GM21447 (cell line): ENCODE measurements around the gene LRRC7.
A peak's percentile ranks its signal among the peaks of the same experiment; 100 is the strongest.
"Not testable (repeated sequence)": the region's sequence is repeated elsewhere in the genome, so short reads cannot be mapped to it uniquely, and the experiment has no call there.

Experiments
- ATAC-seq: cut with Tn5 transposase; IDR thresholded peaks from one replicate; pipeline ENCODE4 v1.9.1; 2021; ENCODE audit not compliant: unreplicated experiment

LRRC7 gene

GRCh38 chr1:69693921-69694675, 126.4 kb downstream of the LRRC7 start:
- ATAC-seq: no peak

DNA sequence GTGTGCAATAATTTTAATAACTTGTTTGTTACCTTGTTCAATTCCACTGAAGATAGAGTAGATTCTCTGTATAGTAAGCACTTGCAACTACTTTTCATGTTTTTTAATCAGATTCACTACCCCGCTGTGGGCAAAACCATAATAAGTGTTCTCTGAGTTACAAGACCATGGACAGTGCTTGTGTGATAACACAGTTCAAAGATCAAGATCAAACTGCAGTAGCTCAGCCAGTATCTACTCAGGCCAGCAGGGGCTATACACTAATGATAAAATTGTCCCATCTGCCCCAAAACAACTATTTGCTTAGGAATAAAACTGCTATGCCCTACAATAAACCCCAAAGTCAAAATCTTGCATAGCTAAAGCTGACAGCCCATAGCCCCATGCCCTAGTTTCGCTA, 129.6 kb downstream of the LRRC7 start:
- ATAC-seq: no peak

DNA sequence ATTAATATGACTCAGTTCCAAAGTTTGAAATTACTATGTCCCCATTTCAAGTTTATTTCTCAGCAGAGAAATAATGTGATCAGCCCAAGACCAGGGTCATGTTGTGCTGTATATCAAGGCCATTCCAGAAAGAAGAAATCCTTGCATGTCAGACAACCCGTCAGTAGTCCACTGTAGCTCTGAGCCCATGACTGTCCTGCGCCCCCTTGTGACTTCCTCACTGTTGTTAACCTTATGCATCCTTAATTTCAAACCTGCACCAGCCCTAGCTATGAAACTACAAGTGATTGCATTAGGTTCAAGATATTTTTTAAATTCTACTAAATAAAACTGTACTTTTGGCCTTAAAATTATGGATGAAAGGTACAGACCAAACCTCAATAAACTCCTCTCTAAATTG, 133.0 kb downstream of the LRRC7 start:
- ATAC-seq: no peak

- ATAC-seq: no peak
Measured at GRCh38 chr1:69702085-69702484, 134.4 kb downstream of the LRRC7 start.

DNA sequence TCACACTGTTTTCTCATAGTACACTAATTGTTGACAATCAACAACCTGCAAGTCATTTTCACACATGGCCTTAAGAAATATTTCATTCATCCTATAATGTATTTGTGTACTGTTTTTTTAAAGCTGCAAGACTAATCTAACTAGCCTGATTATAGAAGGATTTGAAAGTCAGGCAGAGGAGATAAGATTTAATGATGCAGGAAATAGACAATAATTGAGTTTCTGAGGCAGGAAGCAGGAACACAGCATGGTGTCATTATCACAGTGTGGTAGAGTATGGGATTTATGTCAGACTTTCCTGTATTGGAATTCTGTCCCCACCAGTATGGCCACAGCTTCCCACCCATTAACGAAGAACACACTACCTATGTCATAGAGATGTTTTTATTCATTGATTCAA, 138.8 kb downstream of the LRRC7 start:
- no peak for ATAC-seq

DNA sequence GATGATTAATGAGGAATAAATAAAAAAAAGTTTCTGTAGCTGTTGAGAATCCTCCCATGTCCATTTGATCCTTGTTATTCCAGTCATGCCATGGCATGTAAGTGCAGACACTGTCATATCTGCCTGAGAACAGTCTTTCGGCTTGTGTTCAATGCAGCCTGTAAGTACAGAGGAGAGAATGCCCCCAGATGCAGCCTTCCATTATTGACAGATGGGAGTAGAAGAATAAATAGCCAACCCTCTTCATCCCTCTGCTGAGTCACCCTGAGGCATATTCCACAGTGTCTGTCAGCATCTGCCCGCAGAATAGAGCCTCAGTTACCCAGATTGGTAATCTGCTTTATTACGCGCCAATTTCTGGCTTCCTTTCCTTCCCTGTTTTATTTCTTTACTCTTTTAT, 139.4 kb downstream of the LRRC7 start:
- no peak for ATAC-seq

GRCh38 chr1:69710484-69711189, 142.9 kb downstream of the LRRC7 start:
- ATAC-seq: no peak

GRCh38 chr1:69711190-69711930, 143.6 kb downstream of the LRRC7 start:
- no peak for ATAC-seq

DNA sequence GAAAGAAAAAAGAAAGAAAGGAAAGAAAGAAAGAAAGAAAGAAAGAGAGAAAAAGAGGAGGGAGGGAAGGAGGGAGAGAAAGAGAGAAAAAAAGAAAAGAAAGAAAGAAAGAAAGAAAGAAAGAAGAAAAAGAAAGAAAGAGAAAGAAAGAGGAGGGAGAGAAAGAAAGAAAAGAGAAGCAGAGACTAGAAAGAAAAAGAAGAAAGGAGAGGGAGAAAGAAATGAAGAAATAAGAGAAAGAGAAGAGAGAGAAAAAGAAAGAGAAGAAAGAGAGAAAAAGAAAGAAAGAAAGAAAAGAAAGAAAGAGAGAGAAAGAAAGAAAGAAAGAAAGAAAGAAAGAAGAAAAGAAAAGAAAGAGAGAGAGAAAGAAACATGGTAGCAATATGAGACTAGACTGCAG, 150.1 kb downstream of the LRRC7 start:
- ATAC-seq: not testable (repeated sequence)

DNA sequence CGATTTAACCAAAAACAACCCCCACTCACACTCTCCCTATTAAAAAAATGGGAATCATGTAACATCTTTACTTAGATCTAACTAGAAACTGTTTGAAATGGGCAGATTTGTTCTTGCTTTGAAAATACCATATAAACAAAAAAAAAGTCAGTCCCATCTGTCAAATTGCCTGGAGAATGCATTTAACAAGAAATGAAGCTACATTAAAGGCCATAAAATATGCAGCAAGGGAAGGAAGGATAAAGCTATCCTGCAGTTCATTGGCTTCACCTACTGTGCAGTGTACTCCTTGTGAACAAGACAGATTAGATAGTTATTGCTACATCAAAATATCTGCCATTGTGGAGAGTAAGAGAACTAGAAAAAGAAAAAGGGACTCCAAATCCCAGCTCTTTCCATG, 160.5 kb downstream of the LRRC7 start:
- no peak for ATAC-seq

- no peak for ATAC-seq
Measured at GRCh38 chr1:69733061-69733460, 165.3 kb downstream of the LRRC7 start.

- ATAC-seq: peak; percentile 79
Measured at GRCh38 chr1:69737527-69738185, 169.9 kb downstream of the LRRC7 start.

DNA sequence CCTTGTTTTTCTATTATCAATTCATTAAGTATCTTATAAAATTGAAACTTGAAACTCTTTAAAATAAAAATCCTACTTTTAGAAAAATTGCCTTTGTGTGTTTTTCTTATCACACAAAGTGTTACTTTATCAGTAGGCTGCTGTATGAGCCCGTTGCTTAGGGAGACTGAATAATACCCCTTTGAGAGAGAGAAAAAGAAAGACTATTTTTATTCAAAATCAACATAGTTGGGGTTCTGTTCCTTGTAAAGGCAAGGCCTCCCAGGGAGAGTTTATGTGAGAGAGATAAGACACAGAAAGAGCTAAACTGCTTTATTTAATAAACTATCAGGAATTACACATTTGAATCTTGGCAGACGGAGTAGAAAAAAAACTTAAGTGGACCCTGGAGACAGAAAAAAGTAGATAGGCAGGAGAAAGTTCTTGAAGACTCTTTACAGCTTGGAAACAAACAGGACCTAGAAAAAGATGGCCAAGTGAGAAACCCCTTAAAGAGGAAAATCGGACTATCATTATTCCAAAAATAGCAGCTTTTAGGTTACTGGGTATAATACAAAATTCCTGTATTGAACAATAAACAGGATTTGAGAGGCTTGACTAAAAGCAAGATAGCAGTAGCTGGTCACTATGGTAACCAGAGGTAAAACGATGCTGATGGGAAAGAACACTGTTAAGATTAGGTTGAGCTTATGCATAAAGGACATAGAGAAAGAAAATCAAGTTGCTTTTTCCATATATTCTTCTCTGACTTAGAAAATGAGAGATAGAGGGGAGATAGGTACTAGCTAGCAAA, 170.9 kb downstream of the LRRC7 start:
- ATAC-seq: no peak

GRCh38 chr1:69739251-69739605, 171.5 kb downstream of the LRRC7 start:
- no peak for ATAC-seq

- ATAC-seq: no peak
Measured at GRCh38 chr1:69743146-69743545, 175.4 kb downstream of the LRRC7 start.

- no peak for ATAC-seq
Measured at GRCh38 chr1:69744381-69744780, 176.7 kb downstream of the LRRC7 start.

DNA sequence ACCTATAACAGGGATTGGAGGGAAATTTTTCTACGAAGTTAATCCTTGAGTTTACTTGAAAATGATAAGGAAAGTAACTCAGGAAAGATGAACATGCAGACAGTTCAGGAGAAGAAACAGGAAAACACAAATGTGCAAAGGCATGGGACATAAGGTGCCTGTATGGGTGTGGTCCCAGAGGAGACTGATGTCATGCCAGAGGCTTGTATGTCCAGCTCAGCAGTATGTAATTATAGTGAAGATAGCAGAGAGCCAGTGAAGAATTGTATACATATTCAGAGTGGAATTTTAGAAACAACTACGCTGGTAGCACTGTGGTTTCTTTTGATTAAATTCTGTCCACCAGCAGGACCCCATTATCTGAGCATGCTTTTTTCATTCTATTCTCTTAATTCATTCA, 179.5 kb downstream of the LRRC7 start:
- ATAC-seq: no peak

GRCh38 chr1:69750638-69751037, 182.9 kb downstream of the LRRC7 start:
- ATAC-seq: no peak

DNA sequence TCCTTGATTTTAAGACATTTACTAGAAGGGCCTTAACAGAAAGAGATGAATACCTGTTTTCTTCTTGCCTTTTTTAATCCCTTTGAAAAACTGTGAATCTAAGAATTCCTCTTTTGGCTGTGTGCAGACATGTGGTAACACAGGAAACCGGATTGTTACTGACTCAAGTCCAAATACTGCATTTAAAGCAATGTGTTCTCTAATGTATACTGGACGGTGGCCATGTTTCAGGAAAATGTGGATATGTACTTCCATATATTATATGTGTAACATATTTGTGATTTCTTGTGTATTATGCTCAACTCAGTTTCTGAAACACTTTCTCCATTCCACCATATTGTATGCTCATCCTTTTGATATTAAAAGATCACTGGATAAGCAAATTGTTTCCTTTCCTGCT, 185.1 kb downstream of the LRRC7 start:
- ATAC-seq: no peak

DNA sequence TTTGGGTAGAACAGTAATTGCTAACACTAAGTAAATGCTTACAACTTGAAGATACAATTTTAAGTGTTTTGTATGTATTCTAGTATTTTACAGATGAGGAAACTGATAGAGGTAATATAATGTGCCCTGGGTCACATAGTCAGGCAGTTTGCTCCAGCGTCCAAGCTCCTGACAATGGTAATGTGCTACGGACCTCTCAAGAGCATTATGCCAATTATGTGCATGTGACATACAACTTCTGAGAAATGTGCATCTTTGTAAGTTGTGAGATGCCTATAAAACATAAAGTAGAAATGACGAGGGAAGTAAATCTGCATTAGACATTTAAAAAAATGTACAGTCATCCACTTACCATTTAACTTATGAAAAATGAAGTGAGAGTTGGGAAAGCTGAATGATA, 186.8 kb downstream of the LRRC7 start:
- no peak for ATAC-seq

DNA sequence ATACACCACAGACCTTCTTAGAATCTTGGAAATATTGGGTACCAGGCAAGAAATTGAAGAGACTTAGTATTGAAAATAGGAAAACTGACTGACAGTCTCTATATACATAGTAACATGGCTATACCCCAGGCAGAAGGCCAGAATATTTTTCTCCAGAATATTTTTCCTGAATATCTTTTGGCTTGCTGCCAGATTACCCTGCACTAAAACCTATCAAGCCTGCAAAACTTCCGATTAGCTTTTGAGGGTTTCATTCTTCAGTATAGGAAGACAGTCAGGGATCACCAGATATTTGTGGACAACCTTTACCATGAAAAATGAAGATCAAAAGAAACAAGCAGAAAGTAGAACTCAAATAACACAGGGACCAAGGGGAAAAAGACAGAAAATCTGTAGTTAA, 187.9 kb downstream of the LRRC7 start:
- no peak for ATAC-seq
